Inflammatory macrophage (primary cell): ENCODE data around the gene UBE4B.
A peak's percentile ranks its signal among the peaks of the same experiment; 100 is the strongest.
"Not testable (repeated sequence)": the region's sequence is repeated elsewhere in the genome, so short reads cannot be mapped to it uniquely, and the experiment has no call there.

Experiments
- DNase-seq, 2 donors: peaks; one replicate each; pipeline ENCODE4 v3.0.0-alpha.2; 2020 to 2022

UBE4B gene

DNA sequence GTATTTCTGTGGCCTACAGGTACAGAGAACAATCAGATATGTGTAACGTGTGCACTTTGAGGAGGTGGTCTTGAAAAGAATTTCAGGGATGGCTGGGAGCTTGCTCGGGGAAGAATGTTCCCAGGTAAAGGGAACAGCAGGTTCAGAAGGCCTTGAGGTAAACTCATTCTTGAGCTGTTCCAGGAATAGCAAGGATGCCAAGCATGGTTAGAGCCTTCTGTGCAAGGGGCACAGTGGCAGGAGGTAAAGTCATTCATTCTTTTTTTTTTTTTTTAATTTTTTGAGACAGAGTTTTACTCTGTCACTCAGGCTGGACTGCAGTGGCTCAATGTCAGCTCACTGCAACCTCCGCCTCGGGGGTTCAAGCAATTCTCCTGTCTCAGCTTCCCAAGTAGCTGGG lies 10.0 kb downstream of the UBE4B start:
- no peak for DNase-seq

DNA sequence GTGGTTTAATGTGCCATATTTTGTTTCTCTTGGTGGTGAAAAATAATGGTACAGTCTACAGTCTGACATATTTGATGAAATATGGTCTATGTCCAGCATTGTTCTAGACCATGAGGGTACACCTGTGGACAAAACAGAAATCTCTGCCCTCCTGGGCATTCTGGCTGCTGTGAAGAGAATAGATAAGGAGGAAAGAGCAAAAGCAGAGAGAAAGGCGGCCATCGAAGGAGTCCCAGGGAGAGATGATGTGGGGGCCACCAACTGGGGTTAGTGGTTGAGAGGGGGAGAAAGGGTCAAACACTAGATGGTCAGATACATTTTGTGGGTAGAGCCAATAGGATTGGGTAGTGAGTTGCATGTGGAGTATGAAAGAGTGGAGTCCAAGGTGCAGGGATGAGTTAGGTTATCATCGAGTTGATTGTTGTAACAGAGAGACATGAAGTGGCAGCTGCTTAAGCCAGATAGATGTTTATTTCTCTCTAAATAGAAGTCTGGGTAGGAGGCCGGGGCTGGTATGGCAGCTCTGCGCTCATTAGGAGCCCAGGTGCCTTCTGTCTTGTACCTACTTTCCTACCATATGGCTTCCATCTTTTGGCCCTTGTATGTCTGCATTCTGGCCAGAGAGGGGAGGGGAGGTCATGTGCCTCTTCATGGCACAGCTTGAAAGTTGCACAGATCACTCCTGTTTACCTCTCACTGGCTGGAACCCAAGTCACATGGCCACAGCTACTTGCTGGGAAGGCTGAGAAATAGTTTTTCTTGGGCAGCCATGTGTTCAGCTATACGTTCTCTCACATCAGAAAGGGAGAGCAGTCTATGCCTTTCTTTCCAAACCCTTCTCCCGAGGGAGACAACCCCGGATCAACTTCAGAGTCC lies 13.0 kb downstream of the UBE4B start:
- no peak for DNase-seq

DNA sequence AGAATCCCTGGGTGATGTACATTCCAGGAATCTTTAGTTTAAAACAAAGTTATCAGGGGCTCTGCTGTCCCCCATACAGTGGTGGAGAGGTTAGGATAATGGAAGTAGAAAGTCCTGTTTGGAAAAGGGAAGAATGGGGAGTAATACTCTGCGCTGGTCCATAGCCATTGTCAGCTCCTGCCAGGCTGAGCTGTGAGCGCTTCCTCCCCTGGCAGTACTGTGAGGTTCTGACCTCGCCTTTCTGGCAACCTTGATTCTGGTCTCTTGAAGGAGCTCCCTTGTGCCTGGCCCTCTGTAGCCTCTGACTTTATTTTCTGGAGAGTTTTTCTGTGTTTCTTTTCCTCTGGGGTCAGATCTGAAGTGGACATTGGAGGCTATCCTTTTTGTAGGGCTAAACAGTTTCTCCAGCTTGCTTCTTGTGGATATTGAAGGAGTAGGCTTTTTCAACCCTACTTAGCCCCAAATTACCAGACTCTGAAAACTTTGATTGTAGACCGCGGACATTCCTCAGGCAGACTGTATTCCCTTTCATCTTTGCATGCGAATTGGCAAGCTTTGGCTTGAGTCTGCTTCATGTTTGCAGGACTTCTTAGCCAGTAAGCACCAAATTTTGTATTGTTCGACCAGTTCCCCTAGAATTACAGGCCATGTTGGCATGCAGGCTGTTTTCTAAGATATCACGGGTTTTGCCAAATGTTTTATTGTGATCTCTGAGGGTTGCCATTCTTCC lies 13.8 kb downstream of the UBE4B start:
- DNase-seq, result no peak

DNA sequence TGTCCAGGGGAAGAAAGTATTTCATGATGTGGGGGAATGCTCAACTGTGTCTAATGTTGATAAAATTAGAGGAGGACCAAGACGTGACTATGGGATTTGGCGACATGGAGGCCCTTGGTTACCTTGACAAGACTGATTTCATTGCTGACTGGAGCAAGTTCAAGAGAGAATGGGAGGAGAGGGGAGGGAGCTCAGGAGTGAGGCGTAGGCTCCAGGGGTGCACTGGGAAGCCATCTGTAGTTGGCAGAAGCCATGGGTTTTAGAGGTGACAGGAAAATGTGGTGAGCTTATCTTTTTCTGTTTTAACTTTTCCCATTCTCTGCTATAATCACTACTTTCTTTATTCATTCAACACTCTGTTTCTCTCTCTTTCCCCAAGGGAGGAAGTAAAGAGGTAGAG lies 15.8 kb downstream of the UBE4B start:
- DNase-seq, result no peak

DNA sequence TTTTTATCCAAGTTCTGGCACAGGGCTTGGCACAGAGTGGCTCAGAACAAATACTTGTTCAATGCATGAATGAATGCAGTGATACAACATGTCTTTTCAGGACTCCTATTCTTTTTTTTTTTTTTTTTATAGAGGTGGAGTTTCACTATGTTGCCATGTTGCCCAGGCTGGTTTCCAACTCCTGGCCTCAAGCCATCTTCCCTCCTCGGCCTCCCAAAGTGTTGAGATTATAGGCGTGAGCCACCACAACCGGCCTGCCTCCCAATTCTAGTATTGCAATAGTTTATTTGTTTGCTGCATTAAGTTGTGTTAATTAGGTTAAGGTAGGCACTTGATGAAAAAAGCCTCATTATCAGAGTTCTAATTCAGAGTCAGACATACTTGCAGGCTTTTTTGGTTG lies 17.9 kb downstream of the UBE4B start:
- DNase-seq, result no peak

DNA sequence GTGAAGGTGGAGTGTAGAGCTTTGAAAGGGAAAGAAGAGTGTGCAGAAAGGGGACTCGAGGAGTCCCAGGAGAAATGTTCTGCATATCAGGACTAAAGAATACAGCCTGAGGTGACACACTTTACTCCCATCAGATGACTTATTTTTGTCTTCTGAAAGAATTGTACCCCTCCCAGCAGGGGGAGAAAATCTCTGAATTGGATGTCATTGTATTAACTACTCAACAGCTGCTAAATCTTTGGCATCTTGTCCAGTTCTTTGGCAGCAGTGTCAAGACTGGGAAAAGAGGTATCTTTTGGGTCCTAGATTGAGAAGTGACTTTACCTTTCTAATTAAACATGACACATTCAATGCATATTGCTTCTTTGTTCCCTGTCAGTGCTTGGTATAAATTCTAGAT lies 18.9 kb downstream of the UBE4B start:
- DNase-seq, result no peak

DNA sequence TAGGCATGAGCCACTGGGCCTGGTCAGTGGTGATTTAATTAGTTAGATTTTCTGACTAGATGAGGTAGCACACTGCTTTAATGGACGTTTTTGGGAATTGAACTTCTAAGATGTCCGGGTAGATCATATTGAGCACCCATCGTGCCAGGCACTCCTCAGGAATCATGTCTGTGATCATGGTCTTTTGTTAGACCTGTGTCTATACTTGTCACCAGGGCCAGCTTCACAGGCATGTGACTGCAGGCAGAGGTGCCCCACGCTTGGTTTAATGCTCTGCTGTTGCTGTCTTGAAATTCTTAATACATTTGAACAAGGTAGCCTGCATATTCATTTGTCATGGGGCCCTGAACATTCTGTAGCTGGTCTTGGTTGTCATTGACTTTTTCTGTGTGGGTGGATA lies 19.6 kb downstream of the UBE4B start:
- DNase-seq, result no peak

DNA sequence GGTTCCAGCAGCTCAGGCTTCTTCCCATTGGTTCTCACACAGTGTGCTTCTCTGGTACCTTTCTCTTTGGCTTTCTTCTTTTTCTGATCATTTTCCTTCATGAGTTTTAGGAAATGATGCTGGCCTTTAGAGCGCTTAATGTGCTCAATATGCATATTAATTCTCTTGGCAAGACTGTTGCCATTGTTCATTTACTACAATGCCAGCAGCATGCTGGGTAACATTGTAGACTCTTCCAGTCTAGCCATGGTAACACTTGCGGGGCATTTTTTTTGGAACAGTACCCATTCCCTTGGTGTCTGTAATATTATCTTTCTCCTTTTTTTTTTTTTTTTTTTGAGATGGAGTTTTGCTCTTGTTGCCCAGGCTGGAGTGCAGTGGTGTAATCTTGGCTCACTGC lies 21.7 kb downstream of the UBE4B start:
- no peak for DNase-seq

DNA sequence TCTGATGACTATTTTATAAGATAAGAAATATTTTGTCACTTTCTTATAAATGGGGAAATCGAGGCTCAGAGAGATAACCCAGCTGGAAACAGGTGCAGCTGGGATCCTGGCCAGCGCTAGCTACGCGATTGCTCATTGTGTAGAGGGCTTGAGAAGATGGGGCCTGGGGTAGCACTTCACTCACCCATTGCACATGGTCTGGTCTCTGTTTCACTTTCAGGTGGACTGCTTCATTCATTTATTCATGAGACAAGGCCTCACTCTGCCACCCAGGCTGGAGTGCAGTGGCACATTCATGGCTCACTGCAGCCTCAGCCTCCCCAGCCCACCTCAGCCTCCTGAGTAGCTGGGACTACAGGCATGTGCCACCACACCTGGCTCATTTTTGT lies 23.8 kb downstream of the UBE4B start:
- DNase-seq, result no peak

DNA sequence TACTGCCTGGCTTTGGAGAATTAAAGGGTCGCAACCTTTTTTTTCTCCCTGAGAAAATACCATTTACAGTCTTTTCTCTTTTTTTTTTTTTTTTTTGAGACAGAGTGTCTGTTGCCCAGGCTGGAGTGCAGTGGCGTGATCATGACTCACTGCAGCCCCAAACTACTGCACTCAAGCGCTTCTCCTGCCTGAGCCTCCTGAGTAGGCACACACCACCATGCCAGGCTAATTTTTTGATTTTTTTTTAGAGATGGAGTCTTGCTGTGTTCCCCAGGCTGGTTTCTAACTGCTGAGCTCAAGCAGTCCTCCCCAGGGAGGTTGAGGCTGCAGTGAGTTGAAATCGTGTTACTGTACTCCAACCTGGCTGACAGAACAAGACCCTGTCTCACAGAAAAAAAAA lies 24.6 kb downstream of the UBE4B start:
- peak; percentile 43 to 65 for DNase-seq

DNA sequence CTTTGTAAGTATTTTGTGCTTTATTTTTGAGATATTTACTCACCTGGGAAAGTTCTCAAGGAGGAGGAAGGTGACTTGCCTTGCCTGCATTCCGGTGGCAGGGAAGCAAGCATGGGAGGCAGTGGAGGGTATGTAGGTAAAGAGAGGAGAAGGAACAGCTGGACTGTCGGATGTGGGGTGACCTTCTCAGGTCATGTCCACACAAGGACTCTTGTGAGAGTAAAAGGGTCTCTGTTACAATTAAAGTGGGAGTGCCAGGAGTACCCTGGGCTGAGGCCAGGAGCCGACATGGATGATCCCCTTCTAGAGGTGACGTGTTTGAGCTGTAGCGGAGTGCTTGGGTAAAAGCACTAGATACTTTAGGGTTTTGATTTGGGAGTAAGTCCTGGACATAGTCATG lies 25.0 kb downstream of the UBE4B start:
- DNase-seq, result no peak

DNA sequence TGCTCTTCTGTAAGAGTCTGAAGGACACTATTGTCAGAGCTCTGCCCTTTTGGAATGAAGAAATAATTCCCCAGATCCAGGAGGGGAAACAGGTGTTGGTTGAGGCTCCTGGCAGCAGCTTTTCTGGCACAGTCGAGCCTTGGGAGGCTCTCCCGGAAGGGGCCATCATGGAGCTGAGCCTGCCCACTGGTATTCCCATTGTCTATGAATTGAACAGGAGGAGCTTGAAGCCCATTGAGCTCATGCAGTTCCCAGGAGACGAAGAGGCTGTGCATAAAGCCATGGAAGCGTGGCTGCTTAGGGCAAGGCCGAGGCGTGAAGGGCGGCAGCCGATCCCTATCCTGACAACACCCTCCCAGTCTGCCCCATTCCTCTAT lies 26.6 kb downstream of the UBE4B start:
- DNase-seq, result no peak

DNA sequence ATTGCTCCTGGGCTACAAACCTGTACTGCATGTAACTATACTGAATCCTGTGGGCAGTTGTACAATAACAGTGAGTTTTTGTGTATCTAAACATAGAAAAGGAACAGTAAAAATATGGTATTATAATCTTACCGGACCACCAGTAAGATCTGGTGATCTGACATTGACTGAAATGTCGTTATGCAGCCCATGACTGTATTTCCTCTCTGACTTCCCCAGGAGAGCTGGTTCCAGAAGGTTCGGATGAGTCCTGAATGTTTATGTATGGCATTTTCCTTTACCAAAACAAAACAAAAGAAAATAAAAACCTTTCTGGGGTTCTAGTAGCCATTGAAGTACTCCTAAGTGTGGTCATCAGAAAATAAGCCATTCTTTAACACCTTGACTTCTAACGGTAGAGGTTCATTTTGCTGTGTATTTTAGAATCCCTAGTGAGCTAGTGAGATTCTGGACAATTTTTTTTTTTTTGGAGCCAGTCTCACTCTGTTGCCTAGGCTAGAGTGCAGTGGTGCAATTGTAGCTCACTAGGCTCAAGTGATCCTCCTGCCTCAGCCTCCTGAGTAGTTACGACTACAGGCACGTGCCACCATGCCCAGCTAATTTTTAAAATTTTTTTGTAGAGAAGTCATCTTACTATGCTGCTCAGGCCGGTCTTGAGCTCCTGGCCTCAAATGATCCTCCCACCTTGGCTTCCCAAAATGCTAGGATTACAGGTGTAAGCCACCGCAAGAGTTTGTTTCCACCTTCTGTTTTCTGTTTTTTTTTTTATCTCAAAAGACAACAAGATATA lies 27.7 kb downstream of the UBE4B start:
- DNase-seq, result no peak

DNA sequence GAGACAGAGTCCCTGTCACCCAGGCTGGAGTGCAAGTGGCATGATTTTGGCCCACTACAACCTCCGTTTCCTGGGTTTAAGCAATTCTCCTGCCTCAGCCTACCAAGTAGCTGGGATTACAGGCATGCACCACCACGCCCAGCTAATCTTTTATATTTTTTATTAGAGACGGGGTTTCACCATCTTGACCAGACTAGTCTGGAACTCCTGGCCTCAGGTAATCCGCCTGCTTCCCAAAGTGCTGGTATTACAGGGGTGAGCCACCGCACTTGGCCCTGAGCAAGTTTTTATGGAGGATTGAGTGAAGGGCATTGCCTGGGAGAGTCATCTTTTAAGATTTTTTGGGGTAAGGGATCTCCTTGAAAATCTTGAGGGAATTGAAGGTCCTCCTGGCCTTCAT lies 28.5 kb downstream of the UBE4B start:
- DNase-seq, result no peak

DNA sequence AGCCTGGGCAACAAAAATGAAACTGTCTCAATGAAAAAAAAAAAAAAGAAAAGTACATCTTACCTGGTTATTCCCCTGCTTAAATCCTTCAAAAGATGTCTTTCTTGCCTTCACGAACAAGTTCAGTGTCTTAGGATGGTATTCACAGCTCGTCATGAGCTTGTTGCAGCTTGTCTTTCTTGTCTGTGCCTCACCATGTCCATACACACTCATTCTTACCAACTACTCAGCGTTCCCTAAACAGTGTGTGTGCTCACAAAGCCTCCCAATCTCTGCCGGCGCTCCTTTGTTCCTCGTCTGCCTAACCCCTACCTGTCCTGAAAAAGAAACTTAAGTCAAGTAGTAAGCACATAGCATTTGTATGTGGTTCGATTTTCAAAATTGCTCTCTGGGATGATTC lies 31.1 kb downstream of the UBE4B start:
- no peak for DNase-seq

DNA sequence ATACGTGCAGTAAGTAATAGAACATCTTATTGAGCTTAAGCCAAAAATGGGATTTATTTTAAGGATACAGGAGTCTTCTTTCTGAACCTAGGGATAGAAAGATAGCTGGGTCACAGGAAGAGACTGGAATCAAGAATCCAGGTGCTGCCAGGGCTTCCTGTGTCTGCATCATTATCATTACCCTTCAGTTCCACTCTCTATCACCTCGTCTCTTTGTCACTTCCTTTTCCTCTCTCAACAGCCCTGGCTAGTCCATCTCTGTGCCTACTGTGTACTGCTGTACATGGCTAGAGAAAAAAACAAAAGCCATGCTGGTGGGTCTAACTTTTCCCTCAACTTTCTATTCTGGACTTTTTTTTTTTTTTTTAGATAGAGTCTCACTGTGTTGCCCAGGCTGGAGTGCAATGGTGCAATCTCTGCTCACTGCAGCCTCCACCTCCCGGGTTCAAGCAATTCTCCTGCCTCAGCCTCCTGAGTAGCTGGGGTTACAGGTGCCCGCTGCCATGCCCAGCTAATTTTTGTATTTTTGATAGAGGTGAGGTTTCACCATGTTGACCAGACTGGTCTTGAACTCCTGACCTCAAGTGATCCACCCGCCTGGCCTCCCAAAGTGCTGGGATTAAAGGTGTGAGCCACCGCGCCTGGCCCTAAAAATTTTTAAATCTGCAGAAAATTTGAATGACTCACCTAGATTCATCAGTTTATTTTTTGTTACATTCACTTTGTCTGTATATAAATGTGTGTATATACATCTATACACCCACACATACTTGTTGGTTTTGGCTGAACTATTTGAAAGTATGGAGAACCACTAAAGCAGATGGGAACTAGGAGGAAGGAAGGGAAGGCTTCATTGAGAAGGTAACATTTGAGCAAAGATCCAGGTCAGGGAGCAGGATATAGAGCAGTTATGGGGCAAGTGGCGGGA lies 31.9 kb downstream of the UBE4B start:
- no peak for DNase-seq

DNA sequence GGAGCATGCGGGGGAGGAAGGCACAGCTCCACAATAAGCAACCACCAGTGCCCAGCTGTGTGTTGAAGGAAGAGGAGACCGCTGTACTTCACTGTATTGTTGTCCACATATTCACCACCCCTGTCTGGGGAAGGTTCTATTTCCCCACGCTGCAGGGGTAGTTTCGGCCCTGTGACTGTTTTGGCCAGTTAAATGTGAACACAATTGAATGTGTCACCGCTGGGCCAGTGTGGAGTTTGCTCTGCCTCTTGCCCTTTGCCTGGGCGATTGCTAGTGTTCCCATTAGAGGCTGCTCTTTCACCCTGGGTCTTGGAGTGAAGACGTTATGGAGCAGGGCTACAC lies 32.6 kb downstream of the UBE4B start:
- peak; percentile 90 to 94 for DNase-seq

DNA sequence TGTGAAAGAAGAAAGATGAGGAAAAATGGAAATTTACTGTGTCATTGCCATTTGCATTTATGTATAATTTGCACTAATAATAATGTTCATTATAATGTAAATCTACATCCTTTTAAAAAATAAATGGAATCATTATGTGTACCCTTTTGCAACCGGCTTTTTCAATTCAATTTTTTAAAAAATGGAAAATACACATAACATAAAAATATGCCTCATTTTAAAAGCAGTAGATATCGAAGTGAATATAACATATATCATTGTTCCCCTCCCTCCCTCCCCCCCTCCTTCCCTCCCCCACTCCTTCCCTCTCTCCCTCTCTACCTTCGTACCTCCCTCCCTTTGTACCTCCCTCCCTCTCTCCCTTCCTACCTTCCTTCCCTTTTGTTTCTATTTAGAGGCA lies 33.0 kb downstream of the UBE4B start:
- no peak for DNase-seq

DNA sequence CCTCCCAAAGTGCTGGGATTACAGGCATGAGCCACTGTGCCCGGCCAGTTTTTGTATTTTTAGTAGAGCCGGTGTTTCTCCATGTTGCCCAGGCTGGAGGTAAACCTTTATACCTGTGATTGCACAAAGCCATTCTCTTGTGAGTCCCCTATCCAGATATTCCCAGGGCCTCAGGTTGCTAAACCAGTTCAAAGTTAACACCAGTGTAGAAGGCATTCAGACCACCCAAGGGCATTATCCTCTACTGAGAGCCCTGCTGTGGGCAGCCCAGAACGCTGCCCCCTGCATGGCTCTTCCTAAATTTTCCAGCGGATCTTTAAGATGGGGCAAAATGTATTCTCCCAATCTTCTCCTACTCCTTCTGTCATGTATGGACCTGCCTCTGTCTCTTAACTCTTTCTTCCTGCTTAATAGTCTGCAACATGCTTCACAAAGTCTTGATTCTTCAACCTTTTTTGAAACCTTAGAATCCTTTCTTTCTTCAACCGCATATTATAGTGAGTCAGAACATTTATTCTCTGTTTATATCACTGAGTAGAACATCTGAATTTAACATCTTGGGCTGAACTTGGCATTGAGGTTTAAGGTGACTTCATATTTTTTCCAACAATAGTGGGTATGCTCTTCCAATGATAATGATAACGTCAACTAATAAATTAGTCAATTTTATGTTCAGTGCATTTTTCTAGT lies 36.0 kb downstream of the UBE4B start:
- DNase-seq, result no peak

DNA sequence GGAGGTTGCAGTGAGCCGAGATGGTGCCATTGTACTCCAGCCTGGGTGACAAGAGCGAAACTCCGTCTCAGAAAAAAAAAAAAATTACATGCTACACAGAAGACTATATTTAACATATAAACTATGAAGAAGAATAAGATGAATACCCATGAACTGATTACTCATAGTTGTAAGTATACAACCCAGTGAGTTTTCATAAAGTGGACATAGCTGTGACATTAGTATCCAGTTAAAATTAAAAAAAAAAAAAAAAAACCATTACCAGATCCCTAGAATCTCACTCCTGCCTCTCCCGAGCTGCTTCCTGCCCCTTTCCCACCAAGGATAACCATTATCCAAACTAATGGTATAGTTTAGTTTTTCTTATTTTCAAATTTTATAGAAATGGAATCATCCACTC lies 37.4 kb downstream of the UBE4B start:
- no peak for DNase-seq

DNA sequence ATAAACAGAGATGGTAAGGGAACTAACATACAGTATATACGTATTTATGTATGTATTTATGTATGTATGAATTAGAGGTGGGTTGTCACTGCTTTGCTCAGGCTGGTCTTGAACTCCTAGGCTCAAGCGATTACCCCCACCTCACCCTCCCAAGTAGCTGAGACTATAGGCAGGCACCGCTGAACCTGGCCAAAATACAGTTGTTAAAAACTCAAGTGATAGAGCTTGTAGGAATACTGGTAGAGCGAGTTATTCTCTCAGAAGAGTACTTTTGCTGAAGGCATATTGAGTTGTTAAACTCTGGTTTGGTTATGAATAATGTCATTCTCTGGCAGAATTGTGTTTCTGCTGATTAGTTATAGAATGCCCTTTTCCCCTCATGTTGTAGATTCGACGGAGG lies 38.9 kb downstream of the UBE4B start:
- no peak for DNase-seq

DNA sequence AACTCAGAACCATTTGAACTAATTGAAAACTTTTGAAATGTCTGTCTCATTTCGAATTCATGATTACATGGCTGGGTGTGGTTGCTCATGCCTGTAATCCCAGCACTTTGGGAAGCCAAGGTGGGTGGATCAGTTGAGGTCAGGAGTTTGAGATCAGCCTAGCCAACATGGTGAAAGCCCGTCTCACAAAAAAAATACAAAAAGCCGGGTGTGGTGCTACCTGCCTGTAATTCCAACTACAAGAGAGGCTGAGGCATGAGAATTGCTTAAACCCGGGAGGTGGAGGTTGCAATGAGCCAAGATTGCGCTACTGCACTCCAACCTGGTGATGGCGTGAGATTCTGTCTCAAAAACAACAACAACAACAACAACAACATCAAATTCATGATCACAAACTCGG lies 40.6 kb downstream of the UBE4B start:
- not testable (repeated sequence) for DNase-seq
